ENCODE results near the gene SST. TPM values are rescaled to one million over a fixed set of nuclear protein-coding genes. Genes with fewer than 3 reads are reported as not detected.

Gene SST
- total and polyA plus RNA-seq, 2 experiments from 2014 or later: 6.0 to 10.1 TPM

DNA sequence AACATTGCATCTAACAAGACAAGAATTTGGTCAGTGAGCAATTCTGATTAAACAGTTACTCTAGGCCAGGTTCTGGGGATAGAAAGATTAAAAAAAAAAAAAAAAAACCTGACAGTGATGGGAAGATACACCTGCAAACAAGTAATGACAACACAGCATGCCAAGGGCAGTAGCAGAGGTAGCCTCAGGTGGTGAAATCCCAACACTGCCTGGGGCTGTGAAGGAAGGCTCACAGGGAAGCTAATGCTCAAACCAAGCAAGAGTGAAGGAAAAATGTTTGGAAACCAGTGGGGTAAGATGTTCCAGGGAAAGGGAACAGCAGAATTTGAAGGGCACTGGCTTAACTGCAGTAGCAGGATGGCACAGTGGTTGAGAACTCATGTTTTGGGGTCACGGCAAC lies 23.2 kb upstream of the SST start:
- DNase-seq (ENCODE audit: low read depth in 1 of 2, low spot score in 1 of 2): no peak
- TF ChIP-seq, protein P1, sequence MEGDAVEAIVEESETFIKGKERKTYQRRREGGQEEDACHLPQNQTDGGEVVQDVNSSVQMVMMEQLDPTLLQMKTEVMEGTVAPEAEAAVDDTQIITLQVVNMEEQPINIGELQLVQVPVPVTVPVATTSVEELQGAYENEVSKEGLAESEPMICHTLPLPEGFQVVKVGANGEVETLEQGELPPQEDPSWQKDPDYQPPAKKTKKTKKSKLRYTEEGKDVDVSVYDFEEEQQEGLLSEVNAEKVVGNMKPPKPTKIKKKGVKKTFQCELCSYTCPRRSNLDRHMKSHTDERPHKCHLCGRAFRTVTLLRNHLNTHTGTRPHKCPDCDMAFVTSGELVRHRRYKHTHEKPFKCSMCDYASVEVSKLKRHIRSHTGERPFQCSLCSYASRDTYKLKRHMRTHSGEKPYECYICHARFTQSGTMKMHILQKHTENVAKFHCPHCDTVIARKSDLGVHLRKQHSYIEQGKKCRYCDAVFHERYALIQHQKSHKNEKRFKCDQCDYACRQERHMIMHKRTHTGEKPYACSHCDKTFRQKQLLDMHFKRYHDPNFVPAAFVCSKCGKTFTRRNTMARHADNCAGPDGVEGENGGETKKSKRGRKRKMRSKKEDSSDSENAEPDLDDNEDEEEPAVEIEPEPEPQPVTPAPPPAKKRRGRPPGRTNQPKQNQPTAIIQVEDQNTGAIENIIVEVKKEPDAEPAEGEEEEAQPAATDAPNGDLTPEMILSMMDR (IDR thresholded peaks at IDR 0.05; ENCODE audit: low read depth, low read length): no peak
- H3K27me3 ChIP-seq: peaks cover 4% of the 10 kb centered on the region

GRCh38 chr3:187689984-187690383 lies 19.8 kb upstream of the SST start:
- TF ChIP-seq, protein P1 (IDR thresholded peaks at IDR 0.05; ENCODE audit: low read depth, low read length): no peak
- Histone ChIP-seq H3K27ac (no peak overlapping the region), H3K36me3 (no peaks in the 10 kb centered on the region), H3K27me3 (peaks cover 4% of the 10 kb centered on the region), H3K4me1 (ENCODE audit: low read depth) (no peaks in the 10 kb centered on the region), H3K4me3 (no peak overlapping the region), H3K9me3 (ENCODE audit: low read depth) (no peaks in the 10 kb centered on the region)
- DNase-seq (ENCODE audit: low read depth in 1 of 2, low spot score in 1 of 2): peak in 1 of 2 donors; percentile 68

More for the DNA sequence above, 23.2 kb upstream of the SST start:
- no peak overlapping the region for H3K4me3 ChIP-seq
- H3K4me1 ChIP-seq (ENCODE audit: low read depth): no peaks in the 10 kb centered on the region
- H3K9me3 ChIP-seq (ENCODE audit: low read depth): no peaks in the 10 kb centered on the region
- no peak overlapping the region for H3K27ac ChIP-seq
- no peaks in the 10 kb centered on the region for H3K36me3 ChIP-seq

DNA sequence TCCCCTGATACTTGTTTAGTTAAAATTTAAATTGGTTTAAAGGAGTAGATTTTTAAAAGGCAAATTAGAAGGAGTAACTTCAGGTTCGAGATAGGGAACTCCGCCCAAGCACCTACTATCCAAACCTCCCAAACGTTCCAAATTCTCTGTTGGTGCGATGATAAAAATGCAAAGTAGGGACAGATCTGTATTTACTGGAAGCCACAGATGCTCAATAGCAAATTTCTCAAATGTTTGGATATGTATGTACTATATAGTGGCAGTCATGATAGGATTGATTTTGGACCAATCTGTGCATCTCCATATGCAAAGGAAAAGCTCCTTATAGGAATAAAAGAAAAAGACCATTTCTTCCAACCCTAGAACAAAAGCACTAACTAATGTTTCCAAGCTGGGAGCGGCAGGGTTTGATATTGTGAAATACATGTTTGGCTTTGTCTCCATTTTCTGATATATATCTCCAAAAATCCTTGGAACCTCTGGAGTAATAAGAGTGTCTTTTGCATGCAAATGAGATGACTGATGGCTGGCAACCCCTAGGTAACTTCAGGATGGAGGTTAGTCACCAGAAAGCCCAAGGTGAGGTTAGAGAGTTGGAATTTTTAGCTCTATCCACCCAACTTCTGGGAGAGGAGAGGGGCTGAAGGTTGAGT lies 16.6 kb upstream of the SST start:
- Histone ChIP-seq H3K27ac (no peak overlapping the region), H3K36me3 (no peaks in the 10 kb centered on the region), H3K9me3 (ENCODE audit: low read depth) (no peaks in the 10 kb centered on the region), H3K4me3 (no peak overlapping the region), H3K4me1 (ENCODE audit: low read depth) (no peaks in the 10 kb centered on the region), H3K27me3 (no peaks in the 10 kb centered on the region)
- TF ChIP-seq, protein P1 (IDR thresholded peaks at IDR 0.05; ENCODE audit: low read depth, low read length): no peak
- no peak for DNase-seq (ENCODE audit: low read depth in 1 of 2, low spot score in 1 of 2)

DNA sequence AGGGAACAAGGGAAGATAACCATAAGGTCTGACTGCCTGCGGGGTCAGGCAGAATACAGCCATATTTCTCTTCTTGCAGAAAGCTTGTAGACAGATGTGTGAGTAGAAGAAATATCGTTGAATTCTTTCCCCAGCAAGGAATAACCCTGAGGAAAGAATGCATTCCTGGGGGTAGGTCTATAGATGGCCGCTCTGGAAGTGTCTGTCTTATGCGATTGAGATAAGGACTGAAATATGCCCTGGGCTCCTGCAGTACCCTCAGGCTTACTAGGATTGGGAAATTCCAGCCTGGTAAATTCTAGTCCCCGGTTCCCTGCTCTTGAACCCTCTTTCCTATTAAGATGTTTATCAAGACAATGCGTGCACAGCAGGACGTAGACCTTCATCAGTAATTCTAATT lies 15.8 kb upstream of the SST start:
- no peaks in the 10 kb centered on the region for H3K27me3 ChIP-seq
- no peak for DNase-seq (ENCODE audit: low read depth in 1 of 2, low spot score in 1 of 2)
- no peaks in the 10 kb centered on the region for H3K4me1 ChIP-seq (ENCODE audit: low read depth)
- no peaks in the 10 kb centered on the region for H3K9me3 ChIP-seq (ENCODE audit: low read depth)
- H3K27ac ChIP-seq: no peak overlapping the region
- TF ChIP-seq, protein P1 (IDR thresholded peaks at IDR 0.05; ENCODE audit: low read depth, low read length): no peak
- no peak overlapping the region for H3K4me3 ChIP-seq
- no peaks in the 10 kb centered on the region for H3K36me3 ChIP-seq

- Histone ChIP-seq H3K9me3 (ENCODE audit: low read depth) (no peaks in the 10 kb centered on the region), H3K4me1 (ENCODE audit: low read depth) (no peaks in the 10 kb centered on the region), H3K27me3 (no peaks in the 10 kb centered on the region), H3K4me3 (no peak overlapping the region), H3K36me3 (no peaks in the 10 kb centered on the region), H3K27ac (no peak overlapping the region)
- TF ChIP-seq, protein P1 (IDR thresholded peaks at IDR 0.05; ENCODE audit: low read depth, low read length): no peak
- peak in 1 of 2 donors; percentile 62 for DNase-seq (ENCODE audit: low read depth in 1 of 2, low spot score in 1 of 2)
These were observed 14.7 kb upstream of the SST start for GRCh38 chr3:187684880-187685279.
